H1 (cell line): ENCODE data around the gene SFN. TPM values are rescaled to one million over a fixed set of nuclear protein-coding genes. Genes with fewer than 3 reads are reported as not detected.
A peak's percentile ranks its signal among the peaks of the same experiment; 100 is the strongest.

Source experiments
- CTCF ChIA-PET: fragments of 300-600 bp; sonication (Branson Sonifier 250); formaldehyde crosslinking; loops from one replicate; lab custom pipeline; 2021; ENCODE audit not compliant: partially characterized antibody; lab: Charles Lee
- POLR2A ChIA-PET: fragments of 300-600 bp; sonication (Branson Sonifier 250); formaldehyde crosslinking; loops from one replicate; lab custom pipeline; 2021; ENCODE audit warnings: inconsistent platforms; ENCODE audit not compliant: partially characterized antibody; lab: Charles Lee
- DNase-seq, 2 experiments: peaks; one replicate each; pipeline versions ENCODE4 v3.0.0 to v3.0.0-alpha.2; 2010 to 2022; ENCODE audit warnings: low spot score in 2 of 2, low read depth in 1 of 2, mixed read lengths in 1 of 2
- FAIRE-seq: peaks from 2 replicates; lab custom pipeline; 2011; peaks lifted over from hg19 to GRCh38; lab: Jason Lieb, UNC
- H2AFZ ChIP-seq: 2 replicates; pipeline ENCODE4 v1.8.1; 2012; ENCODE audit warnings: low read length, inconsistent platforms
- H2AK5ac ChIP-seq: 2 replicates; pipeline ENCODE4 v1.6.1; 2013; ENCODE audit warnings: low read depth, low read length
- H2BK120ac ChIP-seq: replicated peaks from 2 replicates; pipeline ENCODE3; 2013; ENCODE audit warnings: low read depth, low read length, inconsistent platforms
- H2BK12ac ChIP-seq: 2 replicates; pipeline ENCODE4 v1.6.1; 2013; ENCODE audit warnings: low read depth, low read length
- H2BK15ac ChIP-seq: 2 replicates; pipeline ENCODE4 v1.6.1; 2013; ENCODE audit warnings: low read length
- H2BK20ac ChIP-seq: 2 replicates; pipeline ENCODE4 v1.6.1; 2013; ENCODE audit warnings: low read length
- H2BK5ac ChIP-seq: 2 replicates; pipeline ENCODE4 v1.6.1; 2013; ENCODE audit warnings: low read depth, low read length
- H3K14ac ChIP-seq: 2 replicates; pipeline ENCODE4 v1.6.1; 2013; ENCODE audit warnings: inconsistent platforms; ENCODE audit not compliant: insufficient read length
- H3K18ac ChIP-seq: 2 replicates; pipeline ENCODE4 v1.6.1; 2013; ENCODE audit warnings: low read length; ENCODE audit errors: extremely low read depth
- H3K23ac ChIP-seq: 2 replicates; pipeline ENCODE4 v1.6.1; 2013; ENCODE audit warnings: inconsistent platforms; ENCODE audit not compliant: insufficient read length
- H3K23me2 ChIP-seq: 2 replicates; pipeline ENCODE4 v1.6.1; 2013; ENCODE audit warnings: low read depth, low read length
- H3K27ac ChIP-seq: 2 replicates; pipeline ENCODE4 v1.6.1; 2011; ENCODE audit warnings: low read depth, low read length, inconsistent platforms
- H3K27me3 ChIP-seq, 4 experiments: replicated peaks in 1 of 4; 1 replicate in 1 of 4; 2 replicates in 3 of 4; pipeline versions ENCODE4 v1.6.1 to v1.8.1; 2011 to 2013; ENCODE audit warnings: low read length in 3 of 4, mild to moderate bottlenecking in 3 of 4, inconsistent platforms in 2 of 4, mixed read lengths in 2 of 4, moderate library complexity in 1 of 4; ENCODE audit not compliant: control insufficient read depth in 3 of 4, insufficient read depth in 3 of 4; ENCODE audit errors: extremely low read depth in 1 of 4
- H3K36me3 ChIP-seq, 4 experiments: 2 replicates each; pipeline versions ENCODE4 v1.6.1 to v1.8.1; 2011 to 2013; ENCODE audit warnings: mild to moderate bottlenecking in 4 of 4, low read length in 3 of 4, moderate library complexity in 2 of 4, control low read depth in 1 of 4, inconsistent platforms in 1 of 4; ENCODE audit not compliant: insufficient read depth in 4 of 4, control insufficient read depth in 2 of 4
- H3K4ac ChIP-seq: replicated peaks from 2 replicates; pipeline ENCODE3; 2013; ENCODE audit warnings: low read length, low read depth, mixed read lengths, inconsistent platforms; ENCODE audit not compliant: insufficient read length
- H3K4me1 ChIP-seq, 4 experiments: replicated peaks in 1 of 4; 1 replicate in 1 of 4; 2 replicates in 3 of 4; pipeline versions ENCODE4 v1.6.1 to v1.8.1; 2011 to 2013; ENCODE audit warnings: low read length in 3 of 4, inconsistent platforms in 2 of 4, mixed read lengths in 1 of 4; ENCODE audit not compliant: insufficient read depth in 4 of 4, control insufficient read depth in 3 of 4
- H3K4me2 ChIP-seq, 2 experiments: 2 replicates each; pipeline versions ENCODE4 v1.6.1 to v1.8.1; 2011 to 2013; ENCODE audit warnings: low read depth in 2 of 2, low read length in 2 of 2, control low read depth in 1 of 2, inconsistent platforms in 1 of 2, mild to moderate bottlenecking in 1 of 2; ENCODE audit not compliant: insufficient read depth in 1 of 2
- H3K4me3 ChIP-seq, 4 experiments: fragments of 200-600, 300-600 bp in 1 of 4; sonication (generic), shearing (Covaris generic), sonication (Bioruptor Twin) in 1 of 4; 2 replicates each; pipeline versions ENCODE4 v1.5.1 to v1.8.1; 2011 to 2016; ENCODE audit warnings: low read length in 4 of 4, low read depth in 3 of 4, control low read depth in 2 of 4, inconsistent platforms in 2 of 4, mild to moderate bottlenecking in 2 of 4, mixed read lengths in 1 of 4, moderate library complexity in 1 of 4; ENCODE audit not compliant: insufficient read depth in 2 of 4; ENCODE audit errors: extremely low read depth in 1 of 4
- H3K56ac ChIP-seq: replicated peaks from 2 replicates; pipeline ENCODE3; 2013; ENCODE audit warnings: low read depth, mild to moderate bottlenecking, mixed read lengths, low read length, inconsistent platforms; ENCODE audit not compliant: insufficient read length
- H3K79me1 ChIP-seq: 2 replicates; pipeline ENCODE4 v1.6.1; 2013; ENCODE audit warnings: low read depth, low read length, control low read depth
- H3K79me2 ChIP-seq, 2 experiments: 2 replicates each; pipeline versions ENCODE4 v1.6.1 to v1.8.1; 2012 to 2013; ENCODE audit warnings: low read length in 2 of 2, mild to moderate bottlenecking in 2 of 2, inconsistent platforms in 1 of 2; ENCODE audit not compliant: insufficient read depth in 2 of 2, control insufficient read depth in 1 of 2
- H3K9ac ChIP-seq, 4 experiments: replicated peaks in 1 of 4; 1 replicate in 1 of 4; 2 replicates in 3 of 4; pipeline versions ENCODE4 v1.6.1 to v1.8.1; 2011 to 2013; ENCODE audit warnings: low read depth in 3 of 4, low read length in 3 of 4, control low read depth in 2 of 4, mild to moderate bottlenecking in 2 of 4, moderate library complexity in 2 of 4, inconsistent platforms in 1 of 4; ENCODE audit errors: extremely low read depth in 1 of 4
- H3K9me3 ChIP-seq, 2 experiments: 2 replicates each; pipeline versions ENCODE4 v1.6.1 to v1.8.1; 2012 to 2013; ENCODE audit warnings: mild to moderate bottlenecking in 2 of 2, moderate library complexity in 2 of 2, control low read depth in 1 of 2, inconsistent platforms in 1 of 2, low read depth in 1 of 2, low read length in 1 of 2, mixed read lengths in 1 of 2; ENCODE audit not compliant: insufficient read depth in 2 of 2
- H4K20me1 ChIP-seq, 2 experiments: replicated peaks in 1 of 2; 2 replicates each; pipeline versions ENCODE3 to v1.8.1; 2011 to 2013; ENCODE audit warnings: inconsistent platforms in 2 of 2, low read length in 2 of 2, mild to moderate bottlenecking in 1 of 2; ENCODE audit not compliant: insufficient read depth in 2 of 2, control insufficient read depth in 1 of 2
- H4K5ac ChIP-seq: 2 replicates; pipeline ENCODE4 v1.6.1; 2013; ENCODE audit warnings: low read length, low read depth, mixed read lengths, inconsistent platforms; ENCODE audit not compliant: insufficient read length
- H4K8ac ChIP-seq: 2 replicates; pipeline ENCODE4 v1.8.0; 2013; ENCODE audit warnings: mild to moderate bottlenecking, moderate library complexity, low read length, inconsistent platforms; ENCODE audit not compliant: insufficient read depth; ENCODE audit errors: extremely low read depth
- H4K91ac ChIP-seq: replicated peaks from 2 replicates; pipeline ENCODE3; 2013; ENCODE audit warnings: low read length, mixed read lengths, inconsistent platforms; ENCODE audit not compliant: insufficient read length
- SIRT6 ChIP-seq: IDR thresholded peaks from one replicate; pipeline ENCODE4 v1.7.1; 2012; ENCODE audit warnings: low read length, inconsistent platforms
- WGBS, 2 experiments: shearing (Covaris generic) in 1 of 2; methylation state at CpG; one replicate each; pipeline versions ENCODE4 v1.1.6 to v1.1.7; 2013 to 2015; ENCODE audit warnings: low lambda C conversion rate in 2 of 2, mixed read lengths in 2 of 2, inconsistent platforms in 1 of 2, low coverage in 1 of 2, missing lambda C conversion rate in 1 of 2; ENCODE audit not compliant: insufficient replicate concordance in 2 of 2, insufficient coverage in 1 of 2, insufficient read length in 1 of 2; ENCODE audit errors: extremely low coverage in 1 of 2, missing lambda C conversion rate in 1 of 2; 5-methylcytosine and 5-hydroxymethylcytosine counted together
- polyA plus RNA-seq, 7 experiments: library from polyadenylated mRNA; depleted of rRNA in 3 of 7; stranded (reverse) in 5 of 7; unstranded in 2 of 7; fragments of >200 nt in 5 of 7; fragments of 200-250 nt in 2 of 7; gene quantifications; 1 replicate in 5 of 7; 2 replicates in 1 of 7; 4 replicates in 1 of 7; pipeline versions ENCODE4 v1.2.1 to v1.2.3, GENCODE V29; 2011 to 2013; ENCODE audit warnings: missing spikeins in 2 of 7, mixed read lengths in 2 of 7
- total RNA-seq: library from RNA; stranded (reverse); fragmentation: NEBNext Ultra II Directional; extraction: Animal tissue kit (Norgen Biotek cat#: 25700); gene quantifications from 2 replicates; pipeline ENCODE4 v1.2.1, GENCODE V29; 2021
- TF ChIP-seq, protein P1 (sequence below), 3 experiments: IDR thresholded peaks; 1 replicate in 2 of 3; 2 replicates in 1 of 3; pipeline versions ENCODE4 v1.5.1 to v1.6.1; 2011; ENCODE audit warnings: low read length in 3 of 3, mild to moderate bottlenecking in 3 of 3, inconsistent platforms in 2 of 3, low read depth in 1 of 3, moderate library complexity in 1 of 3; ENCODE audit not compliant: insufficient read depth in 1 of 3; ENCODE audit errors: control extremely low read depth in 1 of 3

The SFN gene
- total and polyA plus RNA-seq, 2 of the 8 experiments (the other 6 are each of a cell fraction or from before 2014, with no cell fraction given) = 3.3 to 3.9 TPM

DNA sequence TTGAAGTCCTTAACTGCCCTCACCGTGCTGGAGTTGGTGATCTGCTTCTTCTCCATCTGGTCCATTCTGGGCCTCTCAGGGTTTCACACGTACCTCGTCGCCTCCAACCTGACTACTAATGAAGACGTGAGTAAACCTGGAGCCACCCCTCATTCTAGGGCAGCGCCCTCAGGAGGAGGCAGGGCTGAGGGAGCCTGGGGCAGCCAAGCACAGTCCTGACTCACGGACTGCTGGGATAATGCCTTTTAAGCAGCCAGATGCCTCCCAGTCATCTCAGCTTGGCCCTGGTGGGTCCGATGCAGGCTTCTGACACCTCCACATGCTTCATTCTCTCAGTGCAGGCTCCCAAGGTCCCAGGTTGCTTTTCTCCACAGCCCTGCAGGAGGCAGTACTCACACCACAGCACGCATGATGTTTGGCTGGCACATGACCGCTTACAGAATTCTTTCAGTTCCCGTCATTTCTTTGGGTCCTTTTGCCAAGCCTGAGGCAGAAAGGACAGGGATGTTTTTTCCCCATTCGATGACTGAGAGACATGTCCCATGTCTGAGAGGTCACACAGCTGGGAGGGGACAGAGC, 11.8 kb upstream of the SFN start:
- DNase-seq (no peak), FAIRE-seq (no peak)
- Histone ChIP-seq H2BK5ac (no peak overlapping the region), H3K9ac (no peak overlapping the region), H2AFZ (no peak overlapping the region), H2BK20ac (no peak overlapping the region), H3K27me3 (no peaks in the 10 kb centered on the region), H4K20me1 (peaks cover 0 to 4% of the 10 kb centered on the region in 2 experiments), H3K79me2 (no peaks in the 10 kb centered on the region), H2BK12ac (no peak overlapping the region), H3K79me1 (no peaks in the 10 kb centered on the region), H3K4me3 (no peak overlapping the region), H3K14ac (no peak overlapping the region), H3K23ac (no peak overlapping the region), H3K4me1 (peaks cover 0 to 4% (median 1%) of the 10 kb centered on the region in 4 experiments; a peak in 2 of 7 replicates), H2BK15ac (no peak overlapping the region), H3K36me3 (peaks cover 0 to 25% (median 15%) of the 10 kb centered on the region in 4 experiments; a peak in 5 of 8 replicates), H4K91ac (no peak overlapping the region), H3K56ac (no peak overlapping the region), H3K4ac (no peak overlapping the region), H3K27ac (no peak overlapping the region), H4K5ac (no peak overlapping the region), H3K23me2 (no peaks in the 10 kb centered on the region), H3K9me3 (no peaks in the 10 kb centered on the region), H4K8ac (no peak overlapping the region; the same call in 1 of the 2 replicates), H3K18ac (no peak overlapping the region), H3K4me2 (no peak overlapping the region), H2BK120ac (no peak overlapping the region), H2AK5ac (no peak overlapping the region)
- TF ChIP-seq SIRT6 = no peak
- TF ChIP-seq, protein P1, sequence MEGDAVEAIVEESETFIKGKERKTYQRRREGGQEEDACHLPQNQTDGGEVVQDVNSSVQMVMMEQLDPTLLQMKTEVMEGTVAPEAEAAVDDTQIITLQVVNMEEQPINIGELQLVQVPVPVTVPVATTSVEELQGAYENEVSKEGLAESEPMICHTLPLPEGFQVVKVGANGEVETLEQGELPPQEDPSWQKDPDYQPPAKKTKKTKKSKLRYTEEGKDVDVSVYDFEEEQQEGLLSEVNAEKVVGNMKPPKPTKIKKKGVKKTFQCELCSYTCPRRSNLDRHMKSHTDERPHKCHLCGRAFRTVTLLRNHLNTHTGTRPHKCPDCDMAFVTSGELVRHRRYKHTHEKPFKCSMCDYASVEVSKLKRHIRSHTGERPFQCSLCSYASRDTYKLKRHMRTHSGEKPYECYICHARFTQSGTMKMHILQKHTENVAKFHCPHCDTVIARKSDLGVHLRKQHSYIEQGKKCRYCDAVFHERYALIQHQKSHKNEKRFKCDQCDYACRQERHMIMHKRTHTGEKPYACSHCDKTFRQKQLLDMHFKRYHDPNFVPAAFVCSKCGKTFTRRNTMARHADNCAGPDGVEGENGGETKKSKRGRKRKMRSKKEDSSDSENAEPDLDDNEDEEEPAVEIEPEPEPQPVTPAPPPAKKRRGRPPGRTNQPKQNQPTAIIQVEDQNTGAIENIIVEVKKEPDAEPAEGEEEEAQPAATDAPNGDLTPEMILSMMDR (IDR thresholded peaks at IDR 0.05; ENCODE audit: control extremely low read depth in 1 of 3, insufficient read depth in 1 of 3, low read depth in 1 of 3, low read length in 3 of 3) = peak; percentile 14 to 32 (median 30); a peak in 2 of 4 replicates
- WGBS, 2 experiments = 86% methylated on average over 11 of the region's 12 CpGs; no CpG with 5 or more reads in 1 of the 2 experiments
- CTCF ChIA-PET = interaction anchor here (0.6 to 4.6 kb wide), 14 partner anchors 9 to 252 kb away, joined by 3 to 57 read pairs (median 6); partner anchors contain the start of gene GPN2
- POLR2A ChIA-PET = interaction anchor here (1.0 to 1.4 kb wide), 2 partner anchors 39 kb away, joined by 3 read pairs; partner anchors contain the start of gene GPN2
